ENCODE data around the gene FRMD4A. TPM values are rescaled to one million over a fixed set of nuclear protein-coding genes. Genes with fewer than 3 reads are reported as not detected.
A peak's percentile ranks its signal among the peaks of the same experiment; 100 is the strongest.
"Not testable (repeated sequence)": the region's sequence is repeated elsewhere in the genome, so short reads cannot be mapped to it uniquely, and the experiment has no call there.

The FRMD4A gene
- total RNA-seq, 4 donors from 2014 or later: 27.5 to 40.4 (median 33.0) TPM

- TF ChIP-seq POLR2A (IDR thresholded peaks at IDR 0.05) (no peak), CTCF (IDR thresholded peaks at IDR 0.05) (no peak)
- DNase-seq (ENCODE audit: low spot score in 2 of 2): no peak
- 50 to 61% methylated on average over 5 of the region's 5 CpGs for WGBS, 2 donors
- intact Hi-C loops (cut with DNase I; ENCODE audit: low total_unique reads): no loop called here
- H3K4me3 ChIP-seq (ENCODE audit: low read depth, poor library complexity, severe bottlenecking): no peak overlapping the region
Observed at GRCh38 chr10:13925971-13926780, 404.5 kb downstream of the FRMD4A start.

GRCh38 chr10:13924040-13924725 lies 406.5 kb downstream of the FRMD4A start:
- 73 to 74% methylated on average over 6 of the region's 6 CpGs for WGBS, 2 donors
- intact Hi-C loops (cut with DNase I; ENCODE audit: low total_unique reads): no loop called here
- H3K4me3 ChIP-seq (ENCODE audit: low read depth, poor library complexity, severe bottlenecking): no peak overlapping the region
- TF ChIP-seq POLR2A (IDR thresholded peaks at IDR 0.05) (no peak), CTCF (IDR thresholded peaks at IDR 0.05) (no peak)
- peak in 1 of 2 donors; percentile 36 for DNase-seq (ENCODE audit: low spot score in 2 of 2)

- WGBS, 2 donors: 30 to 53% methylated on average over 1 of the region's 1 CpG
- TF ChIP-seq CTCF (IDR thresholded peaks at IDR 0.05) (no peak), POLR2A (IDR thresholded peaks at IDR 0.05) (no peak)
- no peak overlapping the region for H3K4me3 ChIP-seq (ENCODE audit: low read depth, poor library complexity, severe bottlenecking)
- no peak for DNase-seq (ENCODE audit: low spot score in 2 of 2)
- intact Hi-C loops (cut with DNase I; ENCODE audit: low total_unique reads): no loop called here
Observed at GRCh38 chr10:13922586-13922985, 408.1 kb downstream of the FRMD4A start.

DNA sequence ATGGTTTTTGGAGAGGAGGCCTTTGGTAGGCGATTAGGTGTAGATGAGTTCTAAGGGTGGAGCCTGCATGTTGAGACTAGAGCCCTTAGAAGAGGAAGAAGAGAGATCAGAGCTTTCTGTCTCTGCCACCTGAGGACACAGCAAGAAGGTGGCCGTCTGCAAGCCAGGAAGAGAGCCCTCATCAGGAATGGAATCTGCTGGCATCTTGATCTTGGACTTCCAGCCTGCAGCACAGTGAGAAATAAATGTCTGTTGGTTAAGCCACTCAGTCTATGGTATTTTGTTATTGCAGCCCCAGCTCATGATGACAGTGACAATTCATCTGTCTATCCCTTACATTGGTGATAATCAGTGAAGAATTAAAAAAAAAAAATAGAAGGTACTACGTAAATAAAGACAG lies 408.8 kb downstream of the FRMD4A start:
- no peak overlapping the region for H3K4me3 ChIP-seq (ENCODE audit: low read depth, poor library complexity, severe bottlenecking)
- WGBS, 2 donors: 59 to 61% methylated on average over 3 of the region's 3 CpGs
- TF ChIP-seq CTCF (IDR thresholded peaks at IDR 0.05) (no peak), POLR2A (IDR thresholded peaks at IDR 0.05) (no peak)
- intact Hi-C loops (cut with DNase I; ENCODE audit: low total_unique reads): no loop called here
- no peak for DNase-seq (ENCODE audit: low spot score in 2 of 2)

DNA sequence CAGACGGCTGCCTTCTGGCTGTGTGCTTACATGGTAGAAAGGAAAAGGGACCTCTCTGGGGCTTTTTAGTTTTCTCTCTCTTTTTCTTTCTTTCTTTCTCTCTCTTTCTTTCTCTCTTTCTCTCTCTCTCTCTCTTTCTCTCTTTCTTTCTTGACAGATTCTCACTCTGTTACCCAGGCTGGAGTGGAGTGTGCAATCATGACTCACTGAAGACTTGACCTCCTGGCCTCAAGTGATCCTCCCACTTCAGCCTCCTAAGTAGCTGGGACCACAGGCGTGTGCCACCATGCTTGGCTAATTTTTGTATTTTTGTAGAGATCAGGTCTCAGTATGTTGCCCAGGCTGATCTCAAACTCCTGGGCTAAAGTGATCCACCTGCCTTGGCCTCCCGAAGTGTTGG lies 409.6 kb downstream of the FRMD4A start:
- 56 to 64% methylated on average over 3 of the region's 3 CpGs for WGBS, 2 donors

GRCh38 chr10:13920465-13920864 lies 410.3 kb downstream of the FRMD4A start:
- TF ChIP-seq CTCF (IDR thresholded peaks at IDR 0.05) (no peak), POLR2A (IDR thresholded peaks at IDR 0.05) (no peak)
- no peak for DNase-seq (ENCODE audit: low spot score in 2 of 2)
- intact Hi-C loops (cut with DNase I; ENCODE audit: low total_unique reads): no loop called here
- no peak overlapping the region for H3K4me3 ChIP-seq (ENCODE audit: low read depth, poor library complexity, severe bottlenecking)
- WGBS, 2 donors: 31 to 32% methylated on average over 3 of the region's 3 CpGs

More for the DNA sequence above, 409.6 kb downstream of the FRMD4A start:
- H3K4me3 ChIP-seq (ENCODE audit: low read depth, poor library complexity, severe bottlenecking); intact Hi-C loops (cut with DNase I; ENCODE audit: low total_unique reads); DNase-seq (ENCODE audit: low spot score in 2 of 2): not testable (repeated sequence)
